BE2C (cell line): ENCODE results near the gene NLRP6.
"Not testable (repeated sequence)": the region's sequence is repeated elsewhere in the genome, so short reads cannot be mapped to it uniquely, and the experiment has no call there.

Experiments used
- DNase-seq: peaks from one replicate; pipeline ENCODE4 v3.0.0-alpha.2; 2020
- H3K27me3 ChIP-seq: fragments of 250-450 bp; sonication (Bioruptor Pico); 2 replicates; pipeline ENCODE4 v1.5.1; 2020; ENCODE audit warnings: mild to moderate bottlenecking
- H3K36me3 ChIP-seq: fragments of 250-450 bp; sonication (Bioruptor Pico); 2 replicates; pipeline ENCODE4 v1.5.1; 2020; ENCODE audit warnings: mild to moderate bottlenecking
- H3K4me1 ChIP-seq: fragments of 250-450 bp; sonication (Bioruptor Pico); 2 replicates; pipeline ENCODE4 v1.5.1; 2020
- H3K4me3 ChIP-seq: 2 replicates; pipeline ENCODE4 v1.5.1; 2011; ENCODE audit warnings: low read depth, low read length
- H3K9me3 ChIP-seq: fragments of 250-450 bp; sonication (Bioruptor Pico); 2 replicates; pipeline ENCODE4 v1.5.1; 2020
- CTCF ChIP-seq: IDR thresholded peaks from 2 replicates; pipeline ENCODE4 v1.5.1; 2012; ENCODE audit warnings: mild to moderate bottlenecking, low read depth, low read length

The NLRP6 gene

GRCh38 chr11:284105-285020, 6.2 kb downstream of the NLRP6 start:
- DNase-seq = no peak
- Histone ChIP-seq H3K4me1 (no peaks in the 10 kb centered on the region), H3K9me3 (no peaks in the 10 kb centered on the region), H3K36me3 (no peaks in the 10 kb centered on the region), H3K27me3 (peaks cover 44% of the 10 kb centered on the region), H3K4me3 (no peak overlapping the region)
- TF ChIP-seq CTCF = no peak

- TF ChIP-seq CTCF = no peak
- Histone ChIP-seq H3K4me3 (no peak overlapping the region), H3K36me3 (no peaks in the 10 kb centered on the region), H3K4me1 (no peaks in the 10 kb centered on the region), H3K27me3 (peaks cover 37% of the 10 kb centered on the region), H3K9me3 (no peaks in the 10 kb centered on the region)
- DNase-seq = no peak
Measured at GRCh38 chr11:285021-285893, 7.0 kb downstream of the NLRP6 start.

- H3K27me3 ChIP-seq = peaks cover 31% of the 10 kb centered on the region
- TF ChIP-seq CTCF = no peak
- no peaks in the 10 kb centered on the region for H3K36me3 ChIP-seq
- DNase-seq = no peak
- H3K4me1 ChIP-seq = no peaks in the 10 kb centered on the region
- H3K4me3 ChIP-seq = no peak overlapping the region
- no peaks in the 10 kb centered on the region for H3K9me3 ChIP-seq
Measured at GRCh38 chr11:285894-286220, 7.7 kb downstream of the NLRP6 start.

- DNase-seq, H3K4me3 ChIP-seq, H3K4me1 ChIP-seq: not testable (repeated sequence)
Measured at GRCh38 chr11:286977-287820, 9.0 kb downstream of the NLRP6 start.

GRCh38 chr11:287821-288477, 9.7 kb downstream of the NLRP6 start:
- Histone ChIP-seq H3K27me3 (peaks cover 11% of the 10 kb centered on the region), H3K4me1 (no peaks in the 10 kb centered on the region), H3K36me3 (no peaks in the 10 kb centered on the region), H3K9me3 (no peaks in the 10 kb centered on the region), H3K4me3 (no peak overlapping the region)
- no peak for TF ChIP-seq CTCF
- no peak for DNase-seq

More at GRCh38 chr11:286977-287820, 9.0 kb downstream of the NLRP6 start:
- H3K9me3 ChIP-seq, H3K36me3 ChIP-seq: not testable (repeated sequence)
- peaks cover 17% of the 10 kb centered on the region for H3K27me3 ChIP-seq
